Measurements from ENCODE around the gene SH3BP1.
A peak's percentile ranks its signal among the peaks of the same experiment; 100 is the strongest.

The SH3BP1 gene

GRCh38 chr22:37636186-37636948 lies 3.1 kb upstream of the SH3BP1 start:
- Histone ChIP-seq H3K36me3 (peaks cover 0 to 19% (median 11%) of the 10 kb centered on the region in 3 donors), H3K27ac (no peak overlapping the region), H3K4me3 (no peak overlapping the region), H3K9me3 (no peaks in the 10 kb centered on the region), H3K27me3 (peaks cover 0 to 29% of the 10 kb centered on the region in 2 donors), H3K4me1 (peaks cover 3 to 50% (median 35%) of the 10 kb centered on the region in 4 donors)
- TF ChIP-seq, protein P1, sequence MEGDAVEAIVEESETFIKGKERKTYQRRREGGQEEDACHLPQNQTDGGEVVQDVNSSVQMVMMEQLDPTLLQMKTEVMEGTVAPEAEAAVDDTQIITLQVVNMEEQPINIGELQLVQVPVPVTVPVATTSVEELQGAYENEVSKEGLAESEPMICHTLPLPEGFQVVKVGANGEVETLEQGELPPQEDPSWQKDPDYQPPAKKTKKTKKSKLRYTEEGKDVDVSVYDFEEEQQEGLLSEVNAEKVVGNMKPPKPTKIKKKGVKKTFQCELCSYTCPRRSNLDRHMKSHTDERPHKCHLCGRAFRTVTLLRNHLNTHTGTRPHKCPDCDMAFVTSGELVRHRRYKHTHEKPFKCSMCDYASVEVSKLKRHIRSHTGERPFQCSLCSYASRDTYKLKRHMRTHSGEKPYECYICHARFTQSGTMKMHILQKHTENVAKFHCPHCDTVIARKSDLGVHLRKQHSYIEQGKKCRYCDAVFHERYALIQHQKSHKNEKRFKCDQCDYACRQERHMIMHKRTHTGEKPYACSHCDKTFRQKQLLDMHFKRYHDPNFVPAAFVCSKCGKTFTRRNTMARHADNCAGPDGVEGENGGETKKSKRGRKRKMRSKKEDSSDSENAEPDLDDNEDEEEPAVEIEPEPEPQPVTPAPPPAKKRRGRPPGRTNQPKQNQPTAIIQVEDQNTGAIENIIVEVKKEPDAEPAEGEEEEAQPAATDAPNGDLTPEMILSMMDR (IDR thresholded peaks at IDR 0.05): no peak
- intact Hi-C loops (cut with DNase I; ENCODE audit: low total_unique reads): no loop called here
- no peak for DNase-seq

DNA sequence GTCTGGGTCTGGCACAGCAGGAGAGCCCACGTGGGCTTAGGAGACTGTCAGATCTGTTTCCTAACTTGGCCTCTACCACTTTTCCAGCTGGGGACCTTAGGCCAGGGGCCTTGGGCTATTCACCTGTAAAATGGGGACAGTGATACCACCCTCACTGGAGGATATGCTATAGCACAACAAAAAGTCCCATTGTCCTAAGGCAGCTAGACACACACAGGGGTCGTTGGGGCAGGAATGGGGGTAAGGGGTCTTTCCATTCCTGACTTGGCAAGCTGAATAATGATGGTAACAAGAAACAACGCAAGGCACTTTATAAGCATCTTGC lies 2.6 kb upstream of the SH3BP1 start:
- no peak overlapping the region for H3K27ac ChIP-seq
- no peak for DNase-seq
- intact Hi-C loops (cut with DNase I; ENCODE audit: low total_unique reads): no loop called here
- peaks cover 0 to 32% of the 10 kb centered on the region in 2 donors for H3K27me3 ChIP-seq
- TF ChIP-seq, protein P1 (IDR thresholded peaks at IDR 0.05): no peak
- H3K36me3 ChIP-seq: peaks cover 0 to 13% (median 6%) of the 10 kb centered on the region in 3 donors
- H3K4me3 ChIP-seq: no peak overlapping the region
- H3K9me3 ChIP-seq: no peaks in the 10 kb centered on the region
- H3K4me1 ChIP-seq: peaks cover 3 to 50% (median 35%) of the 10 kb centered on the region in 4 donors

DNA sequence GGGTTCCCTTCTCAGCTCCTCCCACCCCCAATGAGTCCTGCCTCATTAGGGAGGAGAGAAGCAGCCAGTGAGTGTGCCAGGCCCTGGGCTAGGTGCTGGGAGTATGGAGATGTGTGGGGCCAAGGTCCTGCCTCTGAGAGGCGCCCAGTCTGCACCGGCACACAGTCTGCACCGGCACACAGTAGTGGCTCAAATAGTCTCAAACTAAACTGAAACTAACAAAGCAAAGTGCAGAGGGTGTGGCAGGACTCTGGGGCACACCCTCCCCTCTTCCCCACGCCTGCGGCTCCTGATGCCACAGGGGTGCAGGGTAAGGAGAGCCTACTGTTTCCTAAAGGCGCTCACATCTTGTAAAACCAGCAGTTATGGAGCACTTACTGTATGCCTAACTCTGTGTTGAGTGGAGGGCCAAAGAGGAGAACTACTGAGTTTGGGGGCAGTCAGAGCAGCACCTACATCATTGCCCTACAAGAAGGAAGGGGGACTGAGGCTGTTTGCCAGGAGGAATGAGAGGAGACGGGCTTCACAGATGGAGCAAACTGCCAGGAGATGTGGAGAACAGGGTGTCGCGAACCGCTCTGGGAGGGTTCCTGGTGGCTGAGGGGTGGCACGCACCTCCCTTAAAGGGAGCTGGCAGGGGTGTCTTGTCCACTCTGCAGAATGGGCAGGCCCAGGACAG lies 939 bp upstream of the SH3BP1 start:
- no peak for DNase-seq
- H3K36me3 ChIP-seq: no peaks in the 10 kb centered on the region
- no peak overlapping the region for H3K27ac ChIP-seq
- H3K27me3 ChIP-seq: peaks cover 0 to 34% of the 10 kb centered on the region in 2 donors
- no peaks in the 10 kb centered on the region for H3K9me3 ChIP-seq
- TF ChIP-seq, protein P1 (IDR thresholded peaks at IDR 0.05): no peak
- peaks cover 3 to 51% (median 28%) of the 10 kb centered on the region in 4 donors for H3K4me1 ChIP-seq
- H3K4me3 ChIP-seq: peak overlapping the region; percentile 46 to 50
- intact Hi-C loops (cut with DNase I; ENCODE audit: low total_unique reads): no loop called here

DNA sequence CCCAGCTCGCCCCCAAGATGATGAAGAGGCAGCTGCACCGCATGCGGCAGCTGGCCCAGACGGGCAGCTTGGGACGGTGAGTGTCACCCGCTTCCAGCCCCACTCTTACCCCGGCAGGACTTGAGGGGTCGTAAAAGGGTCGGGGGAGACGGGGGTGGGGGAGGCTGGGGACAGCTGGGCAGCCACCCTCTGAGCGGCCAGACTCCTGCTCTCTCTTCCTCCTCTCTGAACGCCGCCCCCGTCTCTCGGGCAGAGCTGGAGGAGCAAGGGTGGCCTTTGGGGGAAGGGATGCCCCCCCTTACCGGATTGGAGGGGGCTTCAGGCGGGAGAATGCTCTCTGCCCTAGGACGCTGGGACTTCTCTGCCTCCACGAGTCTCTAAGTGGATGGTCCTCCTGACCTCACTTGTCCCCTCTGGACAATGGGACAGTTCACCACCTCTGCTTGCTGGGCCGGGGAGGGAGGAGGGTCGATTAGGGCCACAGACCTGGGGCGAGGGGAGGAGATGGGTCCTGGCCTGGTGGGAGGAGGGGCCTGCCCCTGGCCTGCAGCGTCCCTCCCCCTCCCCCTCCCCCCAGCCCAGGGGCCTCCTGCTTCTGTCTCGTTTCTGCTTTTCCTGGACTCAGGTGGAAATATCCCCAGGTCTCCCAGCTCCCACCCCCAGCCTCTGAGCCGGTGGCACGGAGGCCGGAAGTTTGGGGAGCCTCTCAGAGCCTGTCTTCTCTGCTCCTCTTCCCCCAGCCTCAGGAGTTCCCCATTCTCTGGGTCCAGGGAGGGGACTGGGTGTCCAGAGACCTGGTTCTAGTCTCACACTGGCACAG lies 512 bp downstream of the SH3BP1 start:
- Histone ChIP-seq H3K4me3 (peak overlapping the region; percentile 46 to 50), H3K9me3 (no peaks in the 10 kb centered on the region), H3K4me1 (peaks cover 0 to 39% (median 14%) of the 10 kb centered on the region in 4 donors), H3K27me3 (peaks cover 0 to 34% of the 10 kb centered on the region in 2 donors), H3K27ac (peak overlapping the region in 1 of 2 donors; percentile 32), H3K36me3 (no peaks in the 10 kb centered on the region)
- TF ChIP-seq, protein P1 (IDR thresholded peaks at IDR 0.05): no peak
- intact Hi-C loops (cut with DNase I; ENCODE audit: low total_unique reads): loop anchor here (5.0 kb wide), 2 partner anchors 42 to 152 kb away; no protein-coding TSS in a partner anchor
- DNase-seq: peak in 1 of 2 donors; percentile 67

Measured in tibial artery (tissue), 4 donors.